ENCODE results near the gene MYCL. TPM values are rescaled to one million over a fixed set of nuclear protein-coding genes. Genes with fewer than 3 reads are reported as not detected.

MYCL gene
- total and polyA plus RNA-seq, 10 of the 15 experiments (the other 5 are each of a cell fraction or from before 2014, with no cell fraction given) = 0.11 to 1.4 (median 0.40) TPM; not detected in 1

GRCh38 chr1:39861003-39861402, 40.7 kb downstream of the MYCL start:
- no TSS peak for BruUV-seq (replicated peaks)
- peaks cover 0 to 2% of the 10 kb centered on the region in 2 experiments for H3K36me3 ChIP-seq (ENCODE audit: control insufficient read depth in 2 of 2, insufficient read depth in 2 of 2, low read length in 1 of 2)
- TF ChIP-seq ZNF24 (IDR thresholded peaks at IDR 0.05) (no peak), SRF (IDR thresholded peaks at IDR 0.05; ENCODE audit: low read depth in 2 of 2, low read length in 2 of 2) (no peak)
- H4K20me1 ChIP-seq (ENCODE audit: control insufficient read depth, insufficient read depth) = no peaks in the 10 kb centered on the region
- no peak for ATAC-seq
- no peak overlapping the region for H3K9ac ChIP-seq (ENCODE audit: control insufficient read depth, insufficient read depth, low read length)
- H3K4me2 ChIP-seq (ENCODE audit: control insufficient read depth, insufficient read depth) = no peak overlapping the region
- SMC1A ChIA-PET (ENCODE audit: uncharacterized antibody, unreplicated experiment) = no interaction called here
- peaks cover 27% of the 10 kb centered on the region for H3K79me2 ChIP-seq (ENCODE audit: control insufficient read depth, insufficient read depth, low read length)
- no peak overlapping the region for H2AFZ ChIP-seq (ENCODE audit: control insufficient read depth, low read depth, low read length)
- no peaks in the 10 kb centered on the region for H3K4me1 ChIP-seq (ENCODE audit: control insufficient read depth, insufficient read depth, low read length)
- H3K27me3 ChIP-seq (replicated peaks in 1 of 2; ENCODE audit: control insufficient read depth in 2 of 2, insufficient read depth in 2 of 2, low read length in 1 of 2) = no peaks in the 10 kb centered on the region
- H3K9me3 ChIP-seq (replicated peaks; ENCODE audit: control insufficient read depth, insufficient read depth, low read length) = no peaks in the 10 kb centered on the region
- no peak overlapping the region for H3K27ac ChIP-seq (ENCODE audit: control insufficient read depth, insufficient read depth)
- RAD21 ChIA-PET (ENCODE audit: unreplicated experiment) = no interaction called here
- POLR2A ChIA-PET = no interaction called here
- H3K4me3 ChIP-seq = no peak overlapping the region
- in situ Hi-C loops (cut with MboI) = no loop called here
- intact Hi-C loops (cut with micrococcal nuclease; ENCODE audit: unreplicated experiment) = no loop called here
- no peak for DNase-seq (ENCODE audit: low read depth, low spot score)
- 93% methylated on average over 7 of the region's 7 CpGs for WGBS (ENCODE audit: insufficient coverage, insufficient replicate concordance, low lambda C conversion rate, missing lambda C conversion rate)
- CTCF ChIA-PET = interaction anchor here (1.3 kb wide), 1 partner anchor 25 kb away, joined by 6 read pairs; no protein-coding TSS in a partner anchor
- no peak for FAIRE-seq

- in situ Hi-C loops (cut with MboI) = no loop called here
- DNase-seq (ENCODE audit: low read depth, low spot score) (no peak), FAIRE-seq (no peak), ATAC-seq (no peak)
- ChIA-PET RAD21 (ENCODE audit: unreplicated experiment) (interaction anchor here (0.9 kb wide), 1 partner anchor 42 kb away, joined by 4 read pairs; the partner anchor contains the start of gene MYCL), CTCF (interaction anchor here (0.7 to 1.9 kb wide), 4 partner anchors 8 to 172 kb away, joined by 3 to 5 read pairs (median 3); no protein-coding TSS in a partner anchor), POLR2A (interaction anchor here (0.5 to 1.0 kb wide), 3 partner anchors 13 to 1858 kb away, joined by 3 read pairs; no protein-coding TSS in a partner anchor), SMC1A (ENCODE audit: uncharacterized antibody, unreplicated experiment) (interaction anchor here (0.6 to 2.2 kb wide), 8 partner anchors 10 to 59 kb away, joined by 3 to 6 read pairs (median 3); no protein-coding TSS in a partner anchor)
- no peaks in the 10 kb centered on the region for H4K20me1 ChIP-seq (ENCODE audit: control insufficient read depth, insufficient read depth)
- H3K4me2 ChIP-seq (ENCODE audit: control insufficient read depth, insufficient read depth) = no peak overlapping the region
- H3K27me3 ChIP-seq (replicated peaks in 1 of 2; ENCODE audit: control insufficient read depth in 2 of 2, insufficient read depth in 2 of 2, low read length in 1 of 2) = no peaks in the 10 kb centered on the region
- no peak overlapping the region for H3K4me3 ChIP-seq
- BruUV-seq (replicated peaks) = no TSS peak
- 77% methylated on average over 7 of the region's 7 CpGs for WGBS (ENCODE audit: insufficient coverage, insufficient replicate concordance, low lambda C conversion rate, missing lambda C conversion rate)
- intact Hi-C loops (cut with micrococcal nuclease; ENCODE audit: unreplicated experiment) = no loop called here
- H3K36me3 ChIP-seq (ENCODE audit: control insufficient read depth in 2 of 2, insufficient read depth in 2 of 2, low read length in 1 of 2) = peaks cover 4 to 5% of the 10 kb centered on the region in 2 experiments
- no peaks in the 10 kb centered on the region for H3K4me1 ChIP-seq (ENCODE audit: control insufficient read depth, insufficient read depth, low read length)
- H3K79me2 ChIP-seq (ENCODE audit: control insufficient read depth, insufficient read depth, low read length) = peaks cover 27% of the 10 kb centered on the region
- no peaks in the 10 kb centered on the region for H3K9me3 ChIP-seq (replicated peaks; ENCODE audit: control insufficient read depth, insufficient read depth, low read length)
- H3K9ac ChIP-seq (ENCODE audit: control insufficient read depth, insufficient read depth, low read length) = no peak overlapping the region
- no peak overlapping the region for H3K27ac ChIP-seq (ENCODE audit: control insufficient read depth, insufficient read depth)
- H2AFZ ChIP-seq (ENCODE audit: control insufficient read depth, low read depth, low read length) = no peak overlapping the region
- TF ChIP-seq EED (IDR thresholded peaks at IDR 0.05; ENCODE audit: low read depth) (no peak), USF2 (IDR thresholded peaks at IDR 0.05; ENCODE audit: borderline replicate concordance, low read depth, low read length) (no peak), ZNF384 (IDR thresholded peaks at IDR 0.05; ENCODE audit: borderline replicate concordance, low read depth, low read length) (no peak), GATAD2B (conservative IDR thresholded peaks at IDR 0.05; ENCODE audit: low read depth) (no peak), E2F8 (IDR thresholded peaks at IDR 0.05; ENCODE audit: low read depth, partially characterized antibody) (no peak), NBN (IDR thresholded peaks at IDR 0.05) (no peak), MTA3 (IDR thresholded peaks at IDR 0.05; ENCODE audit: borderline replicate concordance, low read length) (no peak), NFYA (IDR thresholded peaks at IDR 0.05; ENCODE audit: borderline replicate concordance, low read depth, low read length) (no peak), JUND (IDR thresholded peaks at IDR 0.05; ENCODE audit: low read depth, low read length) (no peak), MEF2B (IDR thresholded peaks at IDR 0.05; ENCODE audit: partially characterized antibody, poor library complexity, severe bottlenecking) (no peak), ZNF24 (IDR thresholded peaks at IDR 0.05) (no peak)
Measured at GRCh38 chr1:39859859-39860812, 41.6 kb downstream of the MYCL start.

Measured in GM12878 (cell line).